ENCODE results near the gene TMEM86A. TPM values are rescaled to one million over a fixed set of nuclear protein-coding genes. Genes with fewer than 3 reads are reported as not detected.

The TMEM86A gene
- total and polyA plus RNA-seq, 2 of the 8 experiments (the other 6 are each of a cell fraction or from before 2014, with no cell fraction given), result 1.5 to 1.7 TPM

DNA sequence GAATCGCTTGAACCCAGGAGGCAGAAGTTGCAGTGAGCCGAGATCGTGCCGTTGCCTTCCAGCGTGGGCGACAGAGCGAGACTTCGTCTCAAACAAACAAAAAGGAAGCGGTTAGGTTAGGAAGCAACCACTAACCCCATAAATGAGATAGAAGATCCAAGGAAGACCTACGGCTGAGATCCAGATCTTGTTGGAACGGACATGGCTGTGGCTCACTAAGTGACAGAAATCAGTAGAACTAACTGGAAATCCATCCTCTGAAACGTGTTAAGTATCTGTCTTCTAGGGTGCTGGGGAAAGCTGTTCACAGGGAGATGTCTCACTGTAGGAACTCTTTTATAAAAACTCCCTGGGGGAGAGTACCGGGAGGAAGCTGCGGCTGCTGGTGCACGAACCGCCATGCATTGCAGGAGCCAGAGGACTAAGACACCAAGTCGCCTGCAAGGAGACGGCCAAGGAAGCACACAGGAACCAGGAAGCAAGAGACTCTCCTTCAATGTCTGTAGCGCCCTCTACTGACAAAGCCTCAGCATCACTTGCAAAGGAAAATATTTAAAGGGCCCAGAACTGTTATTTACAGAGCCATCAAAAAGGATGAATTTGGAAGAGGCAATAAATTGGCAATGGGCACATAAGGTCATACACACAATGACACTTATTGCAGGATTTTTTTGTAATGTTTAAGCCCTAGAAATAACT lies 47.6 kb upstream of the TMEM86A start (continued):
- TF ChIP-seq, protein P1, sequence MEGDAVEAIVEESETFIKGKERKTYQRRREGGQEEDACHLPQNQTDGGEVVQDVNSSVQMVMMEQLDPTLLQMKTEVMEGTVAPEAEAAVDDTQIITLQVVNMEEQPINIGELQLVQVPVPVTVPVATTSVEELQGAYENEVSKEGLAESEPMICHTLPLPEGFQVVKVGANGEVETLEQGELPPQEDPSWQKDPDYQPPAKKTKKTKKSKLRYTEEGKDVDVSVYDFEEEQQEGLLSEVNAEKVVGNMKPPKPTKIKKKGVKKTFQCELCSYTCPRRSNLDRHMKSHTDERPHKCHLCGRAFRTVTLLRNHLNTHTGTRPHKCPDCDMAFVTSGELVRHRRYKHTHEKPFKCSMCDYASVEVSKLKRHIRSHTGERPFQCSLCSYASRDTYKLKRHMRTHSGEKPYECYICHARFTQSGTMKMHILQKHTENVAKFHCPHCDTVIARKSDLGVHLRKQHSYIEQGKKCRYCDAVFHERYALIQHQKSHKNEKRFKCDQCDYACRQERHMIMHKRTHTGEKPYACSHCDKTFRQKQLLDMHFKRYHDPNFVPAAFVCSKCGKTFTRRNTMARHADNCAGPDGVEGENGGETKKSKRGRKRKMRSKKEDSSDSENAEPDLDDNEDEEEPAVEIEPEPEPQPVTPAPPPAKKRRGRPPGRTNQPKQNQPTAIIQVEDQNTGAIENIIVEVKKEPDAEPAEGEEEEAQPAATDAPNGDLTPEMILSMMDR (IDR thresholded peaks at IDR 0.05; ENCODE audit: control extremely low read depth in 1 of 3, insufficient read depth in 1 of 3, low read depth in 1 of 3, low read length in 3 of 3), result peak; percentile 37 to 92 (median 77)
